Choroid plexus epithelial cell (primary cell): ENCODE data around the gene SST.

Experiments
- DNase-seq: peaks from one replicate; pipeline ENCODE4 v3.0.0-alpha.2; 2010; ENCODE audit warnings: low read depth
- H3K4me3 ChIP-seq: 2 replicates; pipeline ENCODE4 v1.5.1; 2011; ENCODE audit warnings: low read depth, mild to moderate bottlenecking, control low read depth, low read length, moderate library complexity
- TF ChIP-seq, protein P1 (sequence below): conservative IDR thresholded peaks from 2 replicates; pipeline ENCODE4 v1.5.1; 2011; ENCODE audit warnings: low read depth, mild to moderate bottlenecking, control low read depth, inconsistent platforms, low read length, moderate library complexity

SST gene

DNA sequence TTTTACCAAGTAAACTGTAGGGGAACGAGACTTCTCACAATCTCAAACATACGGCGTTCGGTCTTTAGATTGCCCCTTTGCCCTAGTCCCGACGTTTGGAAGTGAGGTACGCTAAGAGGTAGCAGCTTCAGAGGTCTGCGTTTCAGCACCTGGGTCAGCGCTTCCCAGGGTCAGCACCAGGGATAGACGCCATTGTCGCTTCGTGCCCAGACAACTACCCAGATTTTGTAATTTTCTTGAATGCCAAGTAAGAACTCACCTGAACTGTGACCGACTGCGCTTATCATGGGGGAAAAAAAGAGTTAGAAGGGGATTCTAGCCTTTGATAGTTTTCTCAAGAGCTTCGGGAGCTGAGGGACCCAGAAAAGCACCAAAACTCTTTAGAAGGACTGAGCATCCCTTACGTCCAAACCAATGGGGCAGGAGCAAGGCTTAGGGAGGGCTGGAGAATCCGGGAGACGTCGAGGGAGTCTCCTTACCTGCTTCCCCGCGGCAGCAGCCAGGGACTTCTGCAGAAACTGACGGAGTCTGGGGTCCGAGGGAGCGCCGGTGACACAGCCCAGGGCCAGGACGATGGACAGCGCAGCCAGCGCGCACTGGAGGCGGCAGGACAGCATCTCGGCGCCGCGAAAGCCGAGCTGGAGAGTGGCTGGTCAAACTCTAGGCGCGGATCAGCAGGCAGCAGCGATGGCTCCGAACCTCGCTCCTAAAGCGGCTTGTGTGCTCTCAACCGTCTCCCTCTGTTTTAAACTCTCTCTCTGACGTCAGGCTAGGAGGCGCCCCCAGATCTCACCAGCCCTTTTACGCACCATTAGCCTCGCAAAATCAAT is at the start of gene SST:
Gene SST, minus strand, starts transcription at position 720 of the 830 bp plus-strand sequence. Its CDS starts 103 bp downstream, at position 617.
- DNase-seq, result peak; percentile 67
- H3K4me3 ChIP-seq, result no peak within 1 kb of the TSS
- TF ChIP-seq, protein P1, sequence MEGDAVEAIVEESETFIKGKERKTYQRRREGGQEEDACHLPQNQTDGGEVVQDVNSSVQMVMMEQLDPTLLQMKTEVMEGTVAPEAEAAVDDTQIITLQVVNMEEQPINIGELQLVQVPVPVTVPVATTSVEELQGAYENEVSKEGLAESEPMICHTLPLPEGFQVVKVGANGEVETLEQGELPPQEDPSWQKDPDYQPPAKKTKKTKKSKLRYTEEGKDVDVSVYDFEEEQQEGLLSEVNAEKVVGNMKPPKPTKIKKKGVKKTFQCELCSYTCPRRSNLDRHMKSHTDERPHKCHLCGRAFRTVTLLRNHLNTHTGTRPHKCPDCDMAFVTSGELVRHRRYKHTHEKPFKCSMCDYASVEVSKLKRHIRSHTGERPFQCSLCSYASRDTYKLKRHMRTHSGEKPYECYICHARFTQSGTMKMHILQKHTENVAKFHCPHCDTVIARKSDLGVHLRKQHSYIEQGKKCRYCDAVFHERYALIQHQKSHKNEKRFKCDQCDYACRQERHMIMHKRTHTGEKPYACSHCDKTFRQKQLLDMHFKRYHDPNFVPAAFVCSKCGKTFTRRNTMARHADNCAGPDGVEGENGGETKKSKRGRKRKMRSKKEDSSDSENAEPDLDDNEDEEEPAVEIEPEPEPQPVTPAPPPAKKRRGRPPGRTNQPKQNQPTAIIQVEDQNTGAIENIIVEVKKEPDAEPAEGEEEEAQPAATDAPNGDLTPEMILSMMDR, result peak; percentile 3

DNA sequence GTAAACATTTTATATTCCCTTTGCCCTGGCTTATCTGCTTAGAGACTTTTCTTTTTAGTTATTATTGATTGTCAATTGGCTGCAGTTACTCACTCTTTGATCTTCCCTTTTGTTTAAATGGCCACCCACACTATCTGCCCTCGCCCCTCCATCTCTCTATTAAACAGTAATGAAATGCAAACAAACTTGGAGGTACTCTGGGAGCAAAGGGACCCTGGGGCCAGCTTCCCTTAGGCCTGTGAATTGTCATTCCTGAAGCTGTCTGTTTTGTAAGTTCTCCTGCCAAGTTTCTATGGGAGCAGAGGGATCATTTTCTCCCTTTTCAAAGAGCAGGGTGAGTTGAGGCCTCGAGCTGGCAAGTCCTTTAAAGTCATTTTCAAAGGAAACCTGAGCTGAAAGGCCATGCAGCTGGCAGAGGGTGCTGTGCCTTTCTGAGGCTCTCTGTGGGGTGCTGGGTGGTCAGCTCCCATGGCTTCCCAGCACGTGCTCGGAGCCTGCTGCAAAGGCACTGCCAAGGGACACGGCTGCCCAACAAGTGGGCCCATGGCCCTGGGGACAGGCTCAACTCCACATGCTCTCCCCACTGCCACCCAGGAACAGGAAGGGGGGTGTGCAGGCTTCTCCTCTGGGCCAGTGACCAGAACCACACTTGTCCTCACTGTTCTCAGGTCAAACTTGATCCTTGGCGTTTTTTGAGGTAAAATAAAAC is 49.6 kb upstream of the SST start:
- TF ChIP-seq, protein P1, result no peak
- no peak overlapping the region for H3K4me3 ChIP-seq
- DNase-seq, result no peak

DNA sequence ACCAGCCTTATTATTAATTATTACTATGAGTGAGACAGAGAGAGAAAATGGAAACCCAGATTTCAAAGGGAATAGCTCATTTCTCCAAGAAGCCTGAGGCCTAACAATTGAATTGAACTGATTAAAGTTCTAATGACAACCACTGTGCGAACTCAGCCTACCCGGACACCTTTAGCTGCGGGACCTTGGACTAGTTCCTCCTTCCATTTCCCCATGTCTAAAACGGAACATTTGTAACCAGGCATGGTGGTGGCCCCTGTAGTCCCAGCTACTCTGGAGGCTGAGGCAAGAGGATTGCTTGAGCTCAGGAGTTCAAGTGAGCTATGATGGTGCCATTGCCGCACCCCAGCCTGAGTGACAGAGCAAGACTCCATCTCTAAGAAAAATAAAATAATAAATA is 48.6 kb upstream of the SST start:
- DNase-seq, result no peak
- TF ChIP-seq, protein P1, result no peak
- H3K4me3 ChIP-seq, result no peak overlapping the region

DNA sequence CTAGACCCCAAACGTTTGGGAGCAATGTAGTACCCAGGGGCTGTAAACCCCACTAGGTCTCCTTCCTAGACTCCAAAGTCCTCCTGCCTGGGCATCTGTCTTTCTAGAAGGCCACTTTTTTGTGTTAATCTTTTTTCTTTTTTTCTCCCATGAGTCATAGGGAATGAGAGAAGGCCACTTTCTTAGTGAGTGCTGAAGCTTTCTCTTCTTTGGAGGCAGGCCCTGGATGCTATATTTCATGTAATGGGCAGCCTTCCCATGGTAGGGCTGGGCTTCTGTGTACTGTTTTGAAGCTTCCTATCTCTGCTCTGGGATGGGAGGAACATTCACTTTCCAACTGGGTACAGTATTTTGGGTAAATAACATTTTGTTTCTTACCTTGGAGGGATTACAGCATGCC is 47.4 kb upstream of the SST start:
- DNase-seq, result peak; percentile 19
- no peak overlapping the region for H3K4me3 ChIP-seq
- TF ChIP-seq, protein P1, result no peak

DNA sequence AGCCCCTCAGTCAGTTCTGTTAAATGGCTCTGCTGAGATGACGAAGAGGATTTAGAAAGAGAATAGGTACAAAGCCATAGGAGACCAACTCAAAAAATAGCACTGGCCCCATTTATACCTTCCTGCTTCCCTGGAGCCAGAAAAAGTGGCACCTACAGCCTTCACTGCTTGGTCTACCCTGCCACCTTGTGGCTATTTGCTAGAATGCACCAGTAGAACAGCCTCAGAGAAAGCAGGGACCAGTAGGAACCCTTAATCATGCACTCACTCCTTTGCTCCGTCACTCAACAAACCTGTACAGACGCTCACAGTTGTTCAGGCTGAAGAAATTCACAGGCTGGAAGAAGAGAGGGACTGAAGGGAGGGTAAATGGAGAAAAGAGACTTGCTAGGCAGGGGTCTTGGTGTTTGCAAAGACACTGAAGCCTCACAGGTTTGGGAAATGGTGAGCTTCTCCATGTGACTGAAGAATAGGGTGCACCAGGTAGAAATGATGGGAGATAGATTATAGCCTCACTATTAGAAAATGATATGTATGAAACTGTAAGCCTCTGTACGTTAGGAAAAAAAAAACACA is 44.3 kb upstream of the SST start:
- peak; percentile 88 for DNase-seq
- H3K4me3 ChIP-seq, result no peak overlapping the region
- TF ChIP-seq, protein P1, result peak; percentile 99

DNA sequence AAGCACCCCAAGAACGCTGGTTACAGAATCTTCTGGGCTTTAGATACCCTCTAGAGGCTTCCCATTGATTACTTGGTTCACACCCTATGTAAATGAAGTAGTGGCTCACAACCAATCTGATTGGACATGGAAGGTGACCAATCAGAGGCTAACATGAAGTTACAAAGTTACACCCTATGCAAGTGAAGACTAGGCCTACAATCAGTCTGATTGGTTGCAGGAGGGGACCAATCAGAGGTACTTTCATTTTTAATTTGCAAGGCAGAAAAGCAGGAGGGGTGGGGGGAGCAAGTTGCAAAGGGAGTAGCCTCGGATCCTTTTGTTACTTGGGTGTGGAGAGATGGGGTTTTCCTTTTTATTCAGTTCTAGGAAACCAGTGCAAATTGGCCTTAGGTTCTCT is 43.3 kb upstream of the SST start:
- H3K4me3 ChIP-seq, result no peak overlapping the region
- peak; percentile 68 for DNase-seq
- TF ChIP-seq, protein P1, result no peak
